Right forelimb (tissue), 1 donor: ENCODE data around the gene TCTN1.

Experiments
- DNase-seq: peaks from one replicate; pipeline ENCODE4 v3.0.0-alpha.2; 2018

The TCTN1 gene

DNA sequence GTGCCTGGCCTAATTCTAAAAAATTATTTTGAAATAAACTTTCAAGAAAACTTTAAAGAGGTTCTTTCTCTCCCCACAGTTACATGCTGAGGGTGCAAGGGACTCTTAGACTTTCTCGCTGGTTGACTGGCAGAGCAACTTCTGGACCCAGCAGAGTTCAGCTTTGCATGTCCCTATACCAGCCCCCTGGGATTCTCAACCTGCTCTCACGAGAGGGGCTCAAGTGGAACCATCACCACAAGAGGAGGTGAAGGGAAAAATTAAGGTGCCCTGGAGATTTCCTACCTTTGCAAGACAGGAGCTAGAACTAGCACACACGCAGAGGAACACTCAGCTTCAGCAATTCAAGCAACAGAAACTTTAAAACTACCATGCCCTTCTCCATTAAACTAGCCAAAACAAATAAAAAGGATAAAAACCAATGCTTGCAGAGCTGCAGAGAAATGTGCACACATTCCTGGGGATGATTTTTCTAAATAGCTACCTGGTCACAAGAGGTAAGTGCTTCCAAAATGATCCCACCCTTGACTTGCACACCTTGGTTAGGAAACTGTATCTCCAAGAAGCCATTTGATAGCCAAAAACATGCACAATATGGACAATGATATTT, 72.5 kb downstream of the TCTN1 start:
- DNase-seq = no peak

DNA sequence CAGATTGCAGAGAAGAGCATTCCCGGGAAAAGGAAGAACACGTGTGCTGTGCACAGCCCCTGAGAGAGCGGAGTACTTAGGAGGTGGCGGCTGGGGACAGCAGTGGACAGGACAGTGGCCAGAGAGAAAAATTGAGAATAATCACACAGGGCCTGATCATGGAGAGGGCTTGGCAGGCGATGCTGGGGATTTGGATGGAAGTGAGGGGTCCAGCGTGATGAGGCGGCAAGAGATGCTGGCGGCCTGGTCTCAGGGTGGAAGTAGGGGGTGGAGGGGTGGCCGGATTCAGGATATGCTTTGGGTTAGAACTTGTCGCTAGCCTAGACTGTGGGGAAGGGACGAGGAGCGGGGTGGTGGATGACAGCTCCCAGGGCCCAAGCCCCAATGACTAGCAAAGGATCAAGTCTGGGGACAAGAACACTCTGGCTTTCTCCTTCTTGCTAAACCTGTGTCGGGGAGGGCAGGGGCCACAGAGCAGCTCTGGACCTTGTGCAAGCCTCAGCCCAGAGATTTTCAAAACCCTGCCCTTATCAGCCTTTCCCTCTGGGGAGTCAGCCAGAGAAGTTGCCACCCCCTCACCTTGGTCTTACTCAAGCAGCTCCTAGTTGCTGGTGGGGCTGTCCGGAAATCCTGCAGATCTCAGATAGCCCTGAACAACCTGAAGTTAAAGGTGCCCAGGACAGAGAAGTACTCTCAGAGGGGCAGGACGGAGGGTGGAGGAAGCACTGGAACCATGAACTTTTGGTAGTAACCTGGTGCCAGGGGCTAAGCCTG, 73.7 kb downstream of the TCTN1 start:
- no peak for DNase-seq

DNA sequence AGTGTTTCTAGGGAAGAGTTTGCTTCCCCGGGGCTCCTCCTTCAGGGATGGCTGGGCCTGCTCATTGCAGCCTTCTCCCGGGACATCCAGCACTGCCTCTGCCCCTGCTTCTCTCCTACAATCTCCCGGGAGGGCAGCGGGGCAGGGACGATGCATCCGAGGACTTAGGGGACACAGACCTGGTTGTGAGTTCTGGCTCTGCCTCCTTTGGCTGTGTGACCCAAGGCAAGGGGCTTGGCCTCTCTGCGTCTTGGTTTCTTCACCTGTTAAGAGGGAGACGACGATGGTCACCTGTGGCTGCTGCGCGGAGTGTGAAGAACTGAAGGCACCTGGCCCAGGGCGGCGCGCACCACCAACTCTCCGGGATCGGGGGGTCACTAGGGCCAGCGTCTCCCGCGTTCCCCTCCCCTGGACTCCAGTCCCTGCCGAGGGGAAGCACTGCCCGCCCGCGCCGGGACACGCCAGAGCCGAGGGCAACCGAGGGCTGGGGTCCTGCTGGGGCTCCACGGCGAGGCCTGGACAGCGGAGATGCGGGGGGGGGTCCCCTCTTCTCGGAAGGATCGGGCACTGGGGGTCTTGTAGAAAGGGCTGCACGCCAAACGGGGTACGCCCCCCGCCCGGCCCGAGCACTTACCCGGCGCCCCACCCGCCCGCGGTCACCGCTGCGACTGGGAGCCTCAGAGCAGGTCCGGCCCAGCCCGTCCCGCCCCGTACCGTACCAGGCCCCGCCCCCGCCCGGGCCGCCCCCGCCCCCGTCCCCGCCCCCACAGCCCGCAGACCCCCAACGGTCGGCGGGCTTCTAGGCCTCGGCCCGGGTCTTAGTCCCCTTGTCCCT, 74.7 kb downstream of the TCTN1 start, which contains the start of gene HVCN1:
Gene HVCN1 (minus strand): TSS at position 670 of the 835 bp plus-strand sequence. CDS start 5,870 bp downstream, outside the sequence.
- DNase-seq = peak; percentile 81

DNA sequence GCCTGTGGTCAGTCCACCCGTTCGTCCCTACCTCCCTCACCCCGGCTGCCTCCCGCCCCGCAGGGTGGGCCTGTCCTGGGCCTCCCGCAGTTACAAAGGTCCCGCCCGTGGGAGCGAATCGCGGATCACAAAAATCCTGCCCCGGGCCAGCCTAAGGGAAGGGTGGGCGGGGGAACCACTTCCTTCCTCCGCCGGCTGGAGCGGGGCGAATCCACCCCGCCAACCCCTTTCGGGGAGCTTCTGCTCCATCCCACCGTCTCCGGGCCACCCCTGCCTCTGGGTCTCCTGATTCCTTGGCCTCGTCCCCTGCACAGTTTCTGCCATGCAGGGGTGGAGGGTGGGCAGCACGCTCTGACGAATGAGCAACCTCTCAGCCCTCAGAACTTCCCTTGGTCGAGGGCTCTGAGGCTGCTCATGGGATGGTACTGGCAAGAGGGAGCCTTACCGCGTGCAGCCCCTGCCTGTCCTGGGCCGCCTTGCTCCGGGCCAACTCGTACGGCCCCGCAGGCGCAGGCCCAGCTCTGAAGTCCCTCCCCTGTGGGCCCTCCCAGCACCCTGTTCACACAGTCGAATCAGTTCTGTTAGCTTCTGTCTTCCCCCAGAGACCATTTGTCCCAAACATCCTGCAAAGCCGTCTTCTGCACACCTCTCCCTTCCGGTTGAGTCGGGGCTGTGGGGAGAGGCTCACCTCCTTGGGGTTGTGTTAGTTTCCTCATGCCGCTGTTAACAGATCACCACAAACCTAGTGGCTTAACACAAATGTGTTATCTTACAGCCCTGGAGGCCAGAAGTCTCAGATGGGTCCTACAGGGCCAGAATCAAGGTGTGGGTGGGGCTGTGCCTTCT, 75.6 kb downstream of the TCTN1 start:
- no peak for DNase-seq

DNA sequence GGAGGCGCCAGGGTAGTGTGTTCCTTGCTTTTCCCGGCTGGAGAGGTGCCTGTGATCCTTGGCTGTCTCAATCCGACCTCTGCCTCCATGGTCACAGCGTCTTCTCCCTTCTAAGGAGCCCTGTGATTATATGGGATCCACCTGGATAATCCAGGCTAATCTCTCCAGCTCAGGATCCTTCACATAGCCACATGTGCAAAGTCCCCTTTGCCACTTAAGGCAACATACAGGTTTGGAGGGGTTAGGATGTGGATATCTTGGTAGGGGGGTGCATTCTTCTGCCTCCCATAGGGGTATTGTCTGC, 76.2 kb downstream of the TCTN1 start:
- no peak for DNase-seq

DNA sequence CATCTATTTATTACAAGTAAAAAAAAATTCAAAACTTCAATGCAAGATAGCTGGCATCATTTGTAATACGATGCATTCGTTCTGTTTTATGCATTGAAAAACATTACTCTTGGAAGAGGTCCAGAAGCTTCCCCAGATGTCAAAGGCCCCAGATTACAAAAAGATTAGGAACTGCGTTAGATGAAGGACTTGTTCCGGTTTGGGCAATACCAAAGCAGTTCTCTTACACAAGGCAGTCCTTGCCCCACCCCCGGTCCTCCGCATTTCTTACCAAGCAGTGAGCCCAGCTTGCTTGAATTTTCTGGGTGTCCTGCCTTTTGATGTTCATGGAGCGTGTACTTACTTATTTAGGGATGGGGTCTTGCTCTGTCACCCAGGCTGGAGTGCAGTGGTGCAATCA, 79.8 kb downstream of the TCTN1 start:
- no peak for DNase-seq

DNA sequence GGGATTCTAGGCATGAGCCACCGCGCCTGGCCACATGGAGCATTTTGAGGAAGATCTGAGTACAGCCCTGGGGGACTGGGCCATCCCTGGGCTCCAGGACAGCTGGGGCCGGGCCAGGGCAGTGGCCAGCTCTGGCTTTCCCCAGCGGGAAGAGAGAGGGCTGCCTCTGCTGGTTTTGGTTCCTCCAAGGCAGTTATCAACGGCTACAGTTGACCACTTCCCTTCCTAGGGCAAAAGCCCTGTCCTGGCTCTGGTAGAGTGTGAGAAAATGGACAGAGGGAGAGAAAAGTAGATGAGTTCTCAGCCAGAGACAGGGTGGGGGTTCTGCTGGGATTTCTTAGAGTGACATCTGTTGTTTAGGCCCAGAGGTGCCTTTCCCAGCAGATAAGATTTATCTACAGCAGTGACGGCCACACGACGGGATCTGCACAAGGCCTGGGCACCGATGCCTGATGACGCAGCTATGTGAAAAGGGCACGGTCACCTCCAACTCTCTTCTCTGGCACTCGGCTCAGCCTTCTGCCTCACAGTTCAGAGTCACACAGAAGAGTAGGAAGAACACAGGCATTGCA, 80.5 kb downstream of the TCTN1 start:
- DNase-seq = no peak

DNA sequence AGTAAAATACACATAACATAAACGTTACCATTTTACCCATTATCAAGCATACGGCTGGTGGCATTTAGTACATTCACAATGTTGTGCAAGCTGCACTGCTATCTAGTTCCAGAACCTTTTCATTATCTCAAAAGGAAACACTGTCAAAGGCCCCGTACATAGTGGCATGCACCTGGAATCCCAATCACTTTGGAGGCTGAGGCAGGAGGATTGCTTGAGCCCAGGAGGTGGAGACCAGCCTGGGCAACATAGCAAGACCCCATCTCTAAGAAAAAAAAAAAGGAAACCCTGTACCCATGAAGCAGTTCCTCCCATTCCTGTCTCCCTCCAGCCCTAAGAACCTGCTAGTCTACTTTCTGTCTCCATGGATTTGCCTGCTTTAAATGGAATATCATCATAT, 82.4 kb downstream of the TCTN1 start:
- DNase-seq = no peak

DNA sequence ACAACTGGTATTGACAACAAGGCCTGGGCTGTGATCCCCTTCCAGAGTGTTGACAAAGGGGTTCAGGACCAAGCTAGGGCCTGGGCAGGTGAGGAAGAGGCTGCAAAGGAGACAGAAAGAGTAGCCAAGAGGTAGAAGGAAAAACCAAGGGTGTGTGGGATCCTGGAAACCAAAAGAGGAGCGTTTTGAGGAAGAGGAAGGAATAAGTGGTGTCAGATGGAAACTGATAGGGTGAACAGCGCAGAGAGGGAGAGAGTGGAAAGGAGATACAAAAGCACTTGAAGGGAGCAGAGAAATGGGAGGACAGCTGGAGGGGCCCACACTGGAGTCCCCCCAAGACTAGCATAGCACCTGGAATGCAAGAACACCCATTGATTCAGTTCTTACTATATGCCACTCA, 83.3 kb downstream of the TCTN1 start:
- DNase-seq = no peak

DNA sequence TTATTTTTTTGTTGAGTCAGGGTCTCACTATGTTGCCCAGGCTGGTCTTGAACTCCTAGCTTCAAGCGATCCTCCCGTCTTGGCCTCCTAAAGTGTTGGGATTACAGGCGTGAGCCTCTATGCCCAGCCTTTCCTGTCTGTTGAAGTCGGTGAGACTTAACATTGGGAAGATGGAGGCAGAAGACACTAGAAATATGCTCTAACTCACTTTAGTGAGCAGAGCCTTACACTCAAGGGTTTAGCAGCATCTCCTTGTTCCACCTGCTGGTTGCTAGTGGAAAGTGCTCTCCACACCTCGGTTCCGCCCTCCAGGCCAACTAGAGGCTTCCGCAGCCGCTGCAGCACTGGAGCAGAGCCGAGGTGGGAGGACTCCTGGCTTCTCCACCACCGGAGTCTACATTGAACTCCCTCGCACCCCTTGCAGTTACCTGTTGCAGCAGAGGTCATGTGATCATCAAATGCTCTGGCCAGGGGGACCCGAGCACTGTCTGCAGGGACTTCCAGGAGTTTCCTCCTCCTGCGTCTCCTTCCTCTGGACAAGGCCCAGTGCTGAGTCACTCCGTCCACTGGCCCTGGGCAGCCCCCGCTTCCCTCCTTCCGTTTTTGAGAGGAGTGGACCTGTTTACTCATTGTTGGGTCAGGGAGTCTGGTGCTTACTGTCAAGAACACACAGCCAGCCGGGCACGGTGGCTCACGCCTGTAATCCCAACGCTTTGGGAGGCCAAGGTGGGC, 84.4 kb downstream of the TCTN1 start:
- peak; percentile 83 for DNase-seq
